ENCODE data around the gene KLB. TPM values are rescaled to one million over a fixed set of nuclear protein-coding genes. Genes with fewer than 3 reads are reported as not detected.
"Not testable (repeated sequence)": the region's sequence is repeated elsewhere in the genome, so short reads cannot be mapped to it uniquely, and the experiment has no call there.

Gene KLB
- total and polyA plus RNA-seq, 5 experiments from 2014 or later: 0.03 to 0.05 TPM; not detected in 3

- Mint-ChIP-seq H3K36me3 (peaks cover 8 to 83% (median 31%) of the 10 kb centered on the region in 3 donors), H3K9me3 (no peaks in the 10 kb centered on the region), H3K4me1 (peaks cover 12 to 32% (median 31%) of the 10 kb centered on the region in 4 donors), H3K27me3 (no peaks in the 10 kb centered on the region), H3K27ac (peak overlapping the region in 2 of 10 donors; percentile 2 to 62), H3K4me3 (no peak overlapping the region)
- POLR2A ChIA-PET: interaction anchor here (0.6 to 0.7 kb wide), 2 partner anchors 690 to 888 kb away, joined by 3 to 4 read pairs; no protein-coding TSS in a partner anchor
- ATAC-seq: peak in 1 of 2 donors; percentile 27
- no peak for DNase-seq
Measured at GRCh38 chr4:39452860-39453587, 46.3 kb downstream of the KLB start.

- Mint-ChIP-seq H3K9me3 (no peaks in the 10 kb centered on the region), H3K27ac (no peak overlapping the region), H3K4me1 (peaks cover 12 to 39% (median 34%) of the 10 kb centered on the region in 4 donors), H3K4me3 (no peak overlapping the region), H3K36me3 (peaks cover 8 to 88% (median 35%) of the 10 kb centered on the region in 3 donors), H3K27me3 (peaks cover 0 to under 1% (median 0%) of the 10 kb centered on the region in 5 donors)
- POLR2A ChIA-PET: interaction anchor here (0.6 to 0.7 kb wide), 2 partner anchors 691 to 887 kb away, joined by 3 to 4 read pairs; no protein-coding TSS in a partner anchor
- DNase-seq (no peak), ATAC-seq (no peak)
Measured at GRCh38 chr4:39453738-39454137, 47.0 kb downstream of the KLB start.

GRCh38 chr4:39455486-39455885 lies 48.8 kb downstream of the KLB start:
- Mint-ChIP-seq H3K4me3 (no peak overlapping the region), H3K36me3 (peaks cover 8 to 83% (median 35%) of the 10 kb centered on the region in 3 donors)
- POLR2A ChIA-PET: interaction anchor here (0.9 kb wide), 1 partner anchor 72 kb away, joined by 3 read pairs; the partner anchor contains the start of gene UGDH

GRCh38 chr4:39456946-39457763 lies 50.4 kb downstream of the KLB start:
- peaks cover 12 to 52% (median 38%) of the 10 kb centered on the region in 4 donors for H3K4me1 Mint-ChIP-seq
- POLR2A ChIA-PET: interaction anchor here (0.6 to 3.3 kb wide), 8 partner anchors 10 to 338 kb away, joined by 3 to 26 read pairs (median 4); partner anchors contain the start of gene SMIM14
- H3K27me3 Mint-ChIP-seq: peaks cover 0 to 2% (median 0%) of the 10 kb centered on the region in 5 donors
- DNase-seq: no peak
- peak overlapping the region; percentile 87 to 99 (median 97) for H3K4me3 Mint-ChIP-seq
- no peaks in the 10 kb centered on the region for H3K9me3 Mint-ChIP-seq
- H3K27ac Mint-ChIP-seq: peak overlapping the region; percentile 83 to 100 (median 100)
- ATAC-seq: no peak
- peaks cover 8 to 72% (median 33%) of the 10 kb centered on the region in 3 donors for H3K36me3 Mint-ChIP-seq

More at GRCh38 chr4:39455486-39455885, 48.8 kb downstream of the KLB start:
- H3K9me3 Mint-ChIP-seq: no peaks in the 10 kb centered on the region
- DNase-seq (no peak), ATAC-seq (no peak)
- H3K4me1 Mint-ChIP-seq: peaks cover 15 to 46% (median 41%) of the 10 kb centered on the region in 4 donors
- H3K27me3 Mint-ChIP-seq: peaks cover 0 to 2% (median 0%) of the 10 kb centered on the region in 5 donors
- H3K27ac Mint-ChIP-seq: no peak overlapping the region

GRCh38 chr4:39458161-39458504 lies 51.4 kb downstream of the KLB start:
- H3K27me3 Mint-ChIP-seq, H3K9me3 Mint-ChIP-seq, DNase-seq: not testable (repeated sequence)
- H3K4me3 Mint-ChIP-seq: peak overlapping the region; percentile 87 to 99 (median 97)
- peak overlapping the region; percentile 98 to 100 (median 100) for H3K27ac Mint-ChIP-seq
- H3K36me3 Mint-ChIP-seq: peaks cover 8 to 68% (median 26%) of the 10 kb centered on the region in 3 donors
- peak; percentile 11 for ATAC-seq
- H3K4me1 Mint-ChIP-seq: peaks cover 10 to 52% (median 38%) of the 10 kb centered on the region in 4 donors
- POLR2A ChIA-PET: interaction anchor here (0.6 to 3.3 kb wide), 13 partner anchors 9 to 961 kb away, joined by 3 to 26 read pairs (median 6); partner anchors contain the start of genes PDS5A, RFC1, SMIM14 and UBE2K

GRCh38 chr4:39458505-39459300 lies 52.0 kb downstream of the KLB start, which contains the start of the genes LIAS and RPL9:
TSS of gene LIAS (plus strand) at chr4:39459056. CDS start at chr4:39459118, 62 bp downstream.
TSS of gene RPL9 (minus strand) at chr4:39458922. CDS start at chr4:39458439, 483 bp downstream.
- H3K27ac Mint-ChIP-seq: peak within 1 kb of the TSS; percentile 98 to 100 (median 100)
- H3K36me3 Mint-ChIP-seq: peaks cover 5 to 68% (median 30%) of the 10 kb centered on the region in 3 donors
- peak; percentile 77 to 97 (median 94) for DNase-seq
- ATAC-seq: peak; percentile 82 to 84
- POLR2A ChIA-PET: interaction anchor here (0.6 to 3.3 kb wide), 23 partner anchors 8 to 1772 kb away, joined by 3 to 26 read pairs (median 4); partner anchors contain the start of genes PDS5A, RELL1, RFC1 and SMIM14
- H3K4me1 Mint-ChIP-seq: peaks cover 10 to 52% (median 37%) of the 10 kb centered on the region in 4 donors
- H3K27me3 Mint-ChIP-seq: peaks cover 0 to 2% (median 0%) of the 10 kb centered on the region in 5 donors
- no peaks in the 10 kb centered on the region for H3K9me3 Mint-ChIP-seq
- peak within 1 kb of the TSS; percentile 87 to 99 (median 97) for H3K4me3 Mint-ChIP-seq

- no peaks in the 10 kb centered on the region for H3K27me3 Mint-ChIP-seq
- H3K4me3 Mint-ChIP-seq: no peak overlapping the region
- DNase-seq (no peak), ATAC-seq (no peak)
- H3K4me1 Mint-ChIP-seq: peaks cover 0 to 17% (median 4%) of the 10 kb centered on the region in 4 donors
- POLR2A ChIA-PET: interaction anchor here (0.6 kb wide), 1 partner anchor 99 kb away, joined by 3 read pairs; no protein-coding TSS in a partner anchor
- no peaks in the 10 kb centered on the region for H3K9me3 Mint-ChIP-seq
- H3K36me3 Mint-ChIP-seq: peaks cover 0 to 51% (median 7%) of the 10 kb centered on the region in 3 donors
- H3K27ac Mint-ChIP-seq: no peak overlapping the region
Measured at GRCh38 chr4:39464886-39465501, 58.3 kb downstream of the KLB start.

GRCh38 chr4:39466747-39467146 lies 60.0 kb downstream of the KLB start:
- POLR2A ChIA-PET: interaction anchor here (1.0 kb wide), 1 partner anchor 8 kb away, joined by 4 read pairs; the partner anchor contains the start of genes LIAS and RPL9
- no peaks in the 10 kb centered on the region for H3K9me3 Mint-ChIP-seq

GRCh38 chr4:39467464-39467863 lies 60.7 kb downstream of the KLB start:
- no peaks in the 10 kb centered on the region for H3K9me3 Mint-ChIP-seq
- H3K4me3 Mint-ChIP-seq: no peak overlapping the region
- DNase-seq (no peak), ATAC-seq (no peak)
- no peaks in the 10 kb centered on the region for H3K27me3 Mint-ChIP-seq
- POLR2A ChIA-PET: interaction anchor here (1.0 kb wide), 1 partner anchor 9 kb away, joined by 4 read pairs; the partner anchor contains the start of genes LIAS and RPL9
- peaks cover 0 to 58% (median 10%) of the 10 kb centered on the region in 3 donors for H3K36me3 Mint-ChIP-seq
- H3K4me1 Mint-ChIP-seq: peaks cover 0 to 7% (median 2%) of the 10 kb centered on the region in 4 donors
- no peak overlapping the region for H3K27ac Mint-ChIP-seq

More at GRCh38 chr4:39466747-39467146, 60.0 kb downstream of the KLB start:
- Mint-ChIP-seq H3K4me3 (no peak overlapping the region), H3K36me3 (peaks cover 0 to 55% (median 7%) of the 10 kb centered on the region in 3 donors), H3K27ac (no peak overlapping the region), H3K27me3 (no peaks in the 10 kb centered on the region), H3K4me1 (peaks cover 0 to 7% (median 2%) of the 10 kb centered on the region in 4 donors)
- ATAC-seq (no peak), DNase-seq (no peak)

- H3K27me3 Mint-ChIP-seq: no peaks in the 10 kb centered on the region
- H3K9me3 Mint-ChIP-seq: no peaks in the 10 kb centered on the region
- H3K4me1 Mint-ChIP-seq: peaks cover 0 to 7% (median 2%) of the 10 kb centered on the region in 4 donors
- POLR2A ChIA-PET: interaction anchor here (0.7 to 1.8 kb wide), 4 partner anchors 10 to 1691 kb away, joined by 3 to 24 read pairs (median 4); partner anchors contain the start of genes LIAS, PDS5A and RPL9
- H3K36me3 Mint-ChIP-seq: peaks cover 0 to 53% (median 6%) of the 10 kb centered on the region in 3 donors
- H3K27ac Mint-ChIP-seq: peak overlapping the region in 5 of 10 donors; percentile 10 to 71 (median 53)
- no peak overlapping the region for H3K4me3 Mint-ChIP-seq
- peak; percentile 81 to 84 for ATAC-seq
- peak in 5 of 10 donors; percentile 16 to 60 (median 45) for DNase-seq
Measured at GRCh38 chr4:39469429-39470077, 62.8 kb downstream of the KLB start.

Measured in naive thymus-derived CD8-positive, alpha-beta T cell (primary cell).